Stomach (tissue), 9 donors: Measurements from ENCODE around the gene BCAS3. TPM values are rescaled to one million over a fixed set of nuclear protein-coding genes. Genes with fewer than 3 reads are reported as not detected.
"Not testable (repeated sequence)": the region's sequence is repeated elsewhere in the genome, so short reads cannot be mapped to it uniquely, and the experiment has no call there.

Experiments
- DNase-seq, 2 donors: peaks; one replicate each; pipeline versions ENCODE4 v3.0.0 to v3.0.0-alpha.2; 2013 to 2019
- H3K27ac ChIP-seq, 5 donors: fragments of 200-600 bp in 4 of 5; sonication (generic) in 4 of 5; one replicate each; pipeline ENCODE4 v1.5.1; 2013 to 2019; ENCODE audit warnings: mild to moderate bottlenecking in 1 of 5, moderate library complexity in 1 of 5
- H3K27me3 ChIP-seq, 3 donors: fragments of 200-600 bp; sonication (generic); one replicate each; pipeline ENCODE4 v1.5.1; 2017 to 2019; ENCODE audit warnings: mixed run types in 1 of 3
- H3K36me3 ChIP-seq, 4 donors: fragments of 200-600 bp; sonication (generic); 1 replicate in 3 of 4; 2 replicates in 1 of 4; pipeline ENCODE4 v1.5.1; 2016 to 2019
- H3K4me1 ChIP-seq, 4 donors: fragments of 200-600 bp; sonication (generic); one replicate each; pipeline ENCODE4 v1.5.1; 2016 to 2019
- H3K4me3 ChIP-seq, 4 donors: fragments of 200-600 bp; sonication (generic) in 3 of 4; one replicate each; pipeline ENCODE4 v1.5.1; 2016 to 2019; ENCODE audit warnings: mild to moderate bottlenecking in 1 of 4
- H3K9me3 ChIP-seq, 4 donors: fragments of 200-600 bp; sonication (generic); one replicate each; pipeline ENCODE4 v1.5.1; 2016 to 2019
- CTCF ChIP-seq, 7 experiments: fragments of 450-650 bp in 4 of 7; fragments of 200-600 bp in 3 of 7; sonication (generic) in 3 of 7; IDR thresholded peaks; one replicate each; pipeline ENCODE4 v1.5.1; 2016 to 2019; ENCODE audit warnings: antibody characterized with exemption in 7 of 7, control low read depth in 2 of 7, mild to moderate bottlenecking in 1 of 7
- EP300 ChIP-seq: sonication (generic); formaldehyde crosslinking; IDR thresholded peaks from one replicate; pipeline ENCODE4 v1.6.1; 2017; ENCODE audit warnings: antibody characterized with exemption
- POLR2A ChIP-seq, 4 donors: fragments of 450-650 bp; IDR thresholded peaks; one replicate each; pipeline ENCODE4 v1.6.1; 2016; ENCODE audit warnings: antibody characterized with exemption in 4 of 4, control low read depth in 2 of 4, mild to moderate bottlenecking in 1 of 4, moderate library complexity in 1 of 4
- POLR2AphosphoS5 ChIP-seq, 3 donors: sonication (generic); formaldehyde crosslinking; IDR thresholded peaks; one replicate each; pipeline ENCODE4 v1.6.1; 2016; ENCODE audit warnings: antibody characterized with exemption in 3 of 3
- WGBS, 5 donors: extraction: QIAGEN DNeasy Blood & Tissue Kit in 3 of 5; methylation state at CpG; one replicate each; pipeline versions ENCODE4 v1.1.5 to v1.1.7; 2013 to 2018; 5-methylcytosine and 5-hydroxymethylcytosine counted together
- intact Hi-C: fragments of 100-400 bp; cut with DNase I; formaldehyde crosslinking; loops from one replicate; pipeline ENCODE4 v1.15.1; 2023; ENCODE audit warnings: low total_unique reads
- polyA plus RNA-seq, 3 donors: library from polyadenylated mRNA; stranded (reverse); fragments of 200-250 nt; gene quantifications; one replicate each; pipeline ENCODE4 v1.2.3, GENCODE V29; 2013
- total RNA-seq, 5 donors: library from RNA; depleted of rRNA; stranded (reverse); fragments of >200 nt; gene quantifications; one replicate each; pipeline versions ENCODE4 v1.1.0 to v1.2.3, GENCODE V29; 2014 to 2016
- donor health status: healthy with polysubstance abuse.
- donor health status: Bipolar disorder and iron deficiency.
- donor health status: healthy.

The BCAS3 gene
- total and polyA plus RNA-seq, 8 donors = 4.9 to 150 (median 25.3) TPM

GRCh38 chr17:61238455-61238933 lies 560.8 kb downstream of the BCAS3 start:
- intact Hi-C loops = no loop called here
- 74 to 83% (median 79%) methylated on average over 6 of the region's 6 CpGs for WGBS, 5 donors
- H3K27me3 ChIP-seq = no peaks in the 10 kb centered on the region
- H3K4me3 ChIP-seq = no peak overlapping the region
- no peak for DNase-seq
- peaks cover 0 to 3% (median 0%) of the 10 kb centered on the region in 4 donors for H3K9me3 ChIP-seq
- no peaks in the 10 kb centered on the region for H3K36me3 ChIP-seq
- no peak overlapping the region for H3K27ac ChIP-seq
- peaks cover 4 to 40% (median 21%) of the 10 kb centered on the region in 4 donors for H3K4me1 ChIP-seq
- TF ChIP-seq POLR2AphosphoS5 (IDR thresholded peaks at IDR 0.05) (no peak), EP300 (no peak), POLR2A (IDR thresholded peaks at IDR 0.05) (no peak), CTCF (IDR thresholded peaks at IDR 0.05) (no peak)

- H3K27ac ChIP-seq = no peak overlapping the region
- no peak for TF ChIP-seq POLR2A (IDR thresholded peaks at IDR 0.05)
- no peak for TF ChIP-seq CTCF (IDR thresholded peaks at IDR 0.05)
- no peak for TF ChIP-seq POLR2AphosphoS5 (IDR thresholded peaks at IDR 0.05)
- no peak for TF ChIP-seq EP300
- no peaks in the 10 kb centered on the region for H3K36me3 ChIP-seq
- peaks cover 0 to 3% (median 0%) of the 10 kb centered on the region in 4 donors for H3K9me3 ChIP-seq
- no peak for DNase-seq
- H3K4me3 ChIP-seq = no peak overlapping the region
- WGBS, 5 donors = 18 to 37% (median 30%) methylated on average over 2 of the region's 2 CpGs
- intact Hi-C loops = no loop called here
- peaks cover 4 to 37% (median 19%) of the 10 kb centered on the region in 4 donors for H3K4me1 ChIP-seq
- H3K27me3 ChIP-seq = no peaks in the 10 kb centered on the region
Observed at GRCh38 chr17:61239327-61239726, 561.7 kb downstream of the BCAS3 start.

- no peak for DNase-seq
- TF ChIP-seq EP300 = no peak
- intact Hi-C loops = no loop called here
- H3K27ac ChIP-seq = no peak overlapping the region
- H3K36me3 ChIP-seq = no peaks in the 10 kb centered on the region
- H3K27me3 ChIP-seq = no peaks in the 10 kb centered on the region
- peaks cover 4 to 34% (median 17%) of the 10 kb centered on the region in 4 donors for H3K4me1 ChIP-seq
- WGBS, 5 donors = 83 to 95% (median 88%) methylated on average over 1 of the region's 1 CpG
- H3K4me3 ChIP-seq = no peak overlapping the region
- H3K9me3 ChIP-seq = peaks cover 0 to 3% (median 0%) of the 10 kb centered on the region in 4 donors
Observed at GRCh38 chr17:61239953-61240352, 562.3 kb downstream of the BCAS3 start.

- no peak overlapping the region for H3K4me3 ChIP-seq
- no peaks in the 10 kb centered on the region for H3K27me3 ChIP-seq
- 90 to 94% (median 93%) methylated on average over 5 of the region's 5 CpGs for WGBS, 5 donors
- H3K27ac ChIP-seq = no peak overlapping the region
- DNase-seq = no peak
- TF ChIP-seq CTCF (IDR thresholded peaks at IDR 0.05) = no peak
- TF ChIP-seq EP300 = no peak
- no peak for TF ChIP-seq POLR2A (IDR thresholded peaks at IDR 0.05)
- no peak for TF ChIP-seq POLR2AphosphoS5 (IDR thresholded peaks at IDR 0.05)
- H3K36me3 ChIP-seq = no peaks in the 10 kb centered on the region
- H3K4me1 ChIP-seq = peaks cover 2 to 24% (median 10%) of the 10 kb centered on the region in 4 donors
- H3K9me3 ChIP-seq = peaks cover 0 to 3% (median 0%) of the 10 kb centered on the region in 4 donors
- intact Hi-C loops = no loop called here
Observed at GRCh38 chr17:61240851-61241468, 563.3 kb downstream of the BCAS3 start.

- WGBS, 5 donors = 83 to 87% (median 86%) methylated on average over 8 of the region's 8 CpGs
Observed at GRCh38 chr17:61244988-61245387, 567.3 kb downstream of the BCAS3 start.

More at GRCh38 chr17:61244988-61245387, 567.3 kb downstream of the BCAS3 start:
- H3K4me3 ChIP-seq, H3K36me3 ChIP-seq, H3K27ac ChIP-seq, DNase-seq, H3K9me3 ChIP-seq, intact Hi-C loops, H3K27me3 ChIP-seq: not testable (repeated sequence)
- H3K4me1 ChIP-seq = peaks cover 6 to 23% (median 17%) of the 10 kb centered on the region in 4 donors
